ENCODE results near the gene STIL. TPM values are rescaled to one million over a fixed set of nuclear protein-coding genes. Genes with fewer than 3 reads are reported as not detected.
A peak's percentile ranks its signal among the peaks of the same experiment; 100 is the strongest.

STIL gene
- 2.6 TPM for polyA plus RNA-seq (2013, experiment 1 of 2)
- polyA plus RNA-seq (2013, experiment 2 of 2), result 2.6 TPM

DNA sequence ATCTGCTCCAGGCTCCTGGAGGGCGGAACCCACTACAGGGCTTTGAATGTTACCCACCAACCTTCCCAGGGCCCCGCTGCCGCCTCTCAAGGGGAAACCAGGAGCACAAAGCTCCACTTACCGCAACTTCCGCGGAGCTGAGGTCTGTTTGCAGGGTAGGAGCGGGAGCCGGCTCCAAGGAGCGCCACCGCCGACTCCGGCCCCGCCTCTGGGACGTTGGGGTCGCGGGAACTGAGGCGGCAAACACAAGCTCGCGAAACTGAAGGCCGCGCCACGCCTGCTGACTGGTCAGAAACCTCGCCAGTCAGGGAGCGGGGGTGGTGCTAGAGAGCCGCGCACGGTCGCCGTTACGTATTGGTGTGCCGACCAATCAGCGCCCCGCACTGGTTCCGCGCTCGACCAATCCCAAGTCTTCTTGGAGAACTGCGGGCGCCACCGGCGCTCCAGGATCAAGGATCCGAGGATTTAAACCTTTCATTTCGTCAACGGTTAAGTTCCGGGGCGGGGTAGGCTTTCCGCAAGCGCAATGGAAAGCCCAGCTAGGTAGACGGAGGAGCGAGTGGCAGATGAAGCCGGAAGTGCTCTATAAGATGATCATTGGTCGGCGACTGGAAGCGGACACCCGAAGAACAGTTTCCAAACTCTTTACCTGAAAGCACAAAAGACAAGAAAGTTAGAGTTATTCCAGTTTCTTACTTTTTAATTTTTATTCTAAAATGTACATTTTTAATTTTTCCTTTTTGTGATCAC lies at the start of gene STIL:
Gene STIL, minus strand, starts transcription at position 233 of the 750 bp plus-strand sequence. CDS start 3,828 bp downstream, outside the sequence.
- Histone ChIP-seq H3K18ac (ENCODE audit: low read depth in 1 of 2, low read length in 2 of 2) (peak within 1 kb of the TSS in 1 of 2 experiments; percentile 3), H3K14ac (ENCODE audit: low read length in 2 of 2) (no peak within 1 kb of the TSS), H4K91ac (ENCODE audit: low read length) (peak within 1 kb of the TSS; percentile 80), H2AFZ (ENCODE audit: low read depth, low read length) (peak within 1 kb of the TSS; percentile 46), H3K9me3 (ENCODE audit: control insufficient read depth, low read length) (no peaks in the 10 kb centered on the region), H3K27ac (ENCODE audit: low read length, poor library complexity, severe bottlenecking) (peak within 1 kb of the TSS; percentile 84), H2BK15ac (ENCODE audit: low read depth, poor library complexity, severe bottlenecking) (peak within 1 kb of the TSS; percentile 13), H3K4me2 (ENCODE audit: low read length, poor library complexity, severe bottlenecking) (peak within 1 kb of the TSS; percentile 88), H3K23ac (ENCODE audit: low read length in 2 of 2) (no peak within 1 kb of the TSS), H3K4me3 (ENCODE audit: insufficient read depth in 1 of 2, low read depth in 1 of 2, low read length in 2 of 2) (peak within 1 kb of the TSS; percentile 78 to 99), H2BK12ac (ENCODE audit: low read length in 2 of 2) (no peak within 1 kb of the TSS), H3K4me1 (ENCODE audit: control insufficient read depth, insufficient read depth, low read depth, low read length) (peaks cover 1% of the 10 kb centered on the region), H3K79me1 (replicated peaks; ENCODE audit: low read length, poor library complexity, severe bottlenecking) (peaks cover 3% of the 10 kb centered on the region), H3K27me3 (ENCODE audit: control insufficient read depth in 1 of 2, insufficient read depth in 1 of 2, low read length in 2 of 2) (no peaks in the 10 kb centered on the region), H2BK5ac (ENCODE audit: low read depth, low read length, poor library complexity, severe bottlenecking) (peak within 1 kb of the TSS; percentile 57), H3K4ac (ENCODE audit: low read depth in 1 of 2, low read length in 2 of 2) (peak within 1 kb of the TSS in 1 of 2 experiments; percentile 84), H4K8ac (ENCODE audit: low read length) (peak within 1 kb of the TSS; percentile 93), H3K9ac (ENCODE audit: low read length) (peak within 1 kb of the TSS; percentile 98), H2AK5ac (ENCODE audit: low read length, severe bottlenecking) (no peak within 1 kb of the TSS), H3K36me3 (ENCODE audit: control insufficient read depth in 1 of 2, insufficient read depth in 2 of 2, low read depth in 1 of 2, low read length in 2 of 2) (peaks cover 0 to 10% of the 10 kb centered on the region in 2 experiments), H2BK120ac (ENCODE audit: low read depth, low read length) (no peak within 1 kb of the TSS)
- peak; percentile 100 for DNase-seq
- WGBS, result under 1% methylated on average over 50 of the region's 54 CpGs

DNA sequence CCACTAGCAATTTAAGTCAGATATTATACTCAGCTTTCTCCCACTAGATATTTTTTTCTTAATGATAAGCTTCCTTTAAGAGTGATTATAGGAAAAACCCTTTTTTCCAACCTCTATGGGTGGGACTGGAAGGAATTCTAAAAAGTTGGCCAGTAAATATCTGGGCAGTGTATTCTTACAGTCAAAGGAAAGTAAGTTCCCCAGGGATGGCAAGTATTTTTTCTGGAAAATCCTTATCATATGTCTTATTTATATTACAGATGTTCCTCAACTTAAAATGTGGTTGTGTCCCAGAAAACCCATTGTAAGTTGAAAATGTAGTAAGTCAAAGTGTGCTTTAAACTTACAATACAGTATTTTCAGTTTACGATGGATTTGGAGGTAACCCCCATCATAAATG lies 48.9 kb upstream of the STIL start:
- WGBS, result 100% methylated on average over 1 of the region's 1 CpG
- Histone ChIP-seq H2AFZ (ENCODE audit: low read depth, low read length) (no peak overlapping the region), H3K79me1 (replicated peaks; ENCODE audit: low read length, poor library complexity, severe bottlenecking) (peaks cover 8% of the 10 kb centered on the region), H3K18ac (ENCODE audit: low read depth in 1 of 2, low read length in 2 of 2) (no peak overlapping the region), H3K4me1 (ENCODE audit: control insufficient read depth, insufficient read depth, low read depth, low read length) (no peaks in the 10 kb centered on the region), H2BK15ac (ENCODE audit: low read depth, poor library complexity, severe bottlenecking) (no peak overlapping the region), H2BK5ac (ENCODE audit: low read depth, low read length, poor library complexity, severe bottlenecking) (no peak overlapping the region), H3K4ac (ENCODE audit: low read depth in 1 of 2, low read length in 2 of 2) (no peak overlapping the region), H3K9me3 (ENCODE audit: control insufficient read depth, low read length) (no peaks in the 10 kb centered on the region), H3K4me2 (ENCODE audit: low read length, poor library complexity, severe bottlenecking) (no peak overlapping the region), H3K9ac (ENCODE audit: low read length) (no peak overlapping the region), H3K36me3 (ENCODE audit: control insufficient read depth in 1 of 2, insufficient read depth in 2 of 2, low read depth in 1 of 2, low read length in 2 of 2) (peaks cover 0 to 3% of the 10 kb centered on the region in 2 experiments), H3K4me3 (ENCODE audit: insufficient read depth in 1 of 2, low read depth in 1 of 2, low read length in 2 of 2) (no peak overlapping the region), H3K14ac (ENCODE audit: low read length in 2 of 2) (no peak overlapping the region), H2BK120ac (ENCODE audit: low read depth, low read length) (no peak overlapping the region), H3K27me3 (ENCODE audit: control insufficient read depth in 1 of 2, insufficient read depth in 1 of 2, low read length in 2 of 2) (no peaks in the 10 kb centered on the region), H2AK5ac (ENCODE audit: low read length, severe bottlenecking) (no peak overlapping the region), H4K91ac (ENCODE audit: low read length) (no peak overlapping the region), H3K23ac (ENCODE audit: low read length in 2 of 2) (no peak overlapping the region), H2BK12ac (ENCODE audit: low read length in 2 of 2) (no peak overlapping the region), H3K27ac (ENCODE audit: low read length, poor library complexity, severe bottlenecking) (no peak overlapping the region), H4K8ac (ENCODE audit: low read length) (no peak overlapping the region)
- no peak for DNase-seq

DNA sequence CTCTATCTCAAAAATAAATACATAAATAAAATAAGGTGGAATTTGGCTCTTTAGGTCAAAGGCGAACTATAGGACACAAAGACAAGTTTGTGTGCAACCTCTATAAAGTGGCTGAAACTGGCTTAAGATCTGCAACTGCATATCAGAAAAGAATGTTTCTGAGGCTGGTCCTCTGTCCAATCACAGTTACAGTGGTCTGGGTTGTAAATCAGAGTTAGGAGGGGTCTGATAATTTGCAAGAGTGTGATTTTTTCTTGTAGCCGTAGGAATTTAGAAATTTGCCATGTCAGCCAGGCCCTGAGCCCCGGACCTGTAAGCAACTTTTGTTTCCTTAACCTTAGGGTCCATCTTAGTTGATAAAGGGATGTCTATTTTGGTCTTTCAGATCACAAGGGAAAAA lies 47.4 kb upstream of the STIL start:
- no peak overlapping the region for H3K9ac ChIP-seq (ENCODE audit: low read length)
- no peak overlapping the region for H2AK5ac ChIP-seq (ENCODE audit: low read length, severe bottlenecking)
- no peak overlapping the region for H3K4me3 ChIP-seq (ENCODE audit: insufficient read depth in 1 of 2, low read depth in 1 of 2, low read length in 2 of 2)
- no peak overlapping the region for H3K18ac ChIP-seq (ENCODE audit: low read depth in 1 of 2, low read length in 2 of 2)
- no peaks in the 10 kb centered on the region for H3K4me1 ChIP-seq (ENCODE audit: control insufficient read depth, insufficient read depth, low read depth, low read length)
- H3K36me3 ChIP-seq (ENCODE audit: control insufficient read depth in 1 of 2, insufficient read depth in 2 of 2, low read depth in 1 of 2, low read length in 2 of 2), result peaks cover 4 to 6% of the 10 kb centered on the region in 2 experiments
- no peak overlapping the region for H2AFZ ChIP-seq (ENCODE audit: low read depth, low read length)
- DNase-seq, result no peak
- no peaks in the 10 kb centered on the region for H3K27me3 ChIP-seq (ENCODE audit: control insufficient read depth in 1 of 2, insufficient read depth in 1 of 2, low read length in 2 of 2)
- WGBS, result 100% methylated on average over 2 of the region's 3 CpGs
- H3K4me2 ChIP-seq (ENCODE audit: low read length, poor library complexity, severe bottlenecking), result no peak overlapping the region
- H3K9me3 ChIP-seq (ENCODE audit: control insufficient read depth, low read length), result no peaks in the 10 kb centered on the region
- H3K23ac ChIP-seq (ENCODE audit: low read length in 2 of 2), result no peak overlapping the region
- peaks cover 11% of the 10 kb centered on the region for H3K79me1 ChIP-seq (replicated peaks; ENCODE audit: low read length, poor library complexity, severe bottlenecking)
- no peak overlapping the region for H4K8ac ChIP-seq (ENCODE audit: low read length)
- H3K4ac ChIP-seq (ENCODE audit: low read depth in 1 of 2, low read length in 2 of 2), result no peak overlapping the region
- no peak overlapping the region for H3K14ac ChIP-seq (ENCODE audit: low read length in 2 of 2)
- no peak overlapping the region for H3K27ac ChIP-seq (ENCODE audit: low read length, poor library complexity, severe bottlenecking)
- H2BK15ac ChIP-seq (ENCODE audit: low read depth, poor library complexity, severe bottlenecking), result no peak overlapping the region
- no peak overlapping the region for H4K91ac ChIP-seq (ENCODE audit: low read length)
- H2BK120ac ChIP-seq (ENCODE audit: low read depth, low read length), result no peak overlapping the region
- H2BK5ac ChIP-seq (ENCODE audit: low read depth, low read length, poor library complexity, severe bottlenecking), result no peak overlapping the region
- no peak overlapping the region for H2BK12ac ChIP-seq (ENCODE audit: low read length in 2 of 2)

DNA sequence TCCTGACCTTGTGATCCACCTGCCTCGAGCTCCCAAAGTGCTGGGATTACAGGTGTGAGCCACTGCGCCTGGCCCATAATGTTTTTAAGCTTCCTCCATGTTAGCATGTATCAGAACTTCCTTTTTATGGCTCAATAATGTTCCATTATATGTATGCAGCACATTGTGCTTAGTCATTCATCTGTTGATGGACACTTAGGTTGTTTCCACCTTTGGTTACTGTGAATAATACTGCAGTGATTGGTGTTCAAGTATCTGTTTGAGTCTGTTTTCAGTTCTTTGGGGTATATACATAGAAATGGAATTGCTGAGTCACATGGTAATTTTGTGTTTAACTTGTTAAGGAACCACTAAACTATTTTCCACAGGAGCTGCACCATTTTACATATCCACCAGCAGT lies 37.4 kb upstream of the STIL start:
- Histone ChIP-seq H3K36me3 (ENCODE audit: control insufficient read depth in 1 of 2, insufficient read depth in 2 of 2, low read depth in 1 of 2, low read length in 2 of 2) (peaks cover 7 to 9% of the 10 kb centered on the region in 2 experiments), H2AK5ac (ENCODE audit: low read length, severe bottlenecking) (no peak overlapping the region), H4K91ac (ENCODE audit: low read length) (no peak overlapping the region), H3K4me2 (ENCODE audit: low read length, poor library complexity, severe bottlenecking) (no peak overlapping the region), H3K18ac (ENCODE audit: low read depth in 1 of 2, low read length in 2 of 2) (no peak overlapping the region), H3K4me3 (ENCODE audit: insufficient read depth in 1 of 2, low read depth in 1 of 2, low read length in 2 of 2) (no peak overlapping the region), H3K9me3 (ENCODE audit: control insufficient read depth, low read length) (no peaks in the 10 kb centered on the region), H3K27ac (ENCODE audit: low read length, poor library complexity, severe bottlenecking) (no peak overlapping the region), H2BK12ac (ENCODE audit: low read length in 2 of 2) (no peak overlapping the region), H2BK120ac (ENCODE audit: low read depth, low read length) (no peak overlapping the region), H4K8ac (ENCODE audit: low read length) (no peak overlapping the region), H2AFZ (ENCODE audit: low read depth, low read length) (no peak overlapping the region), H3K4ac (ENCODE audit: low read depth in 1 of 2, low read length in 2 of 2) (no peak overlapping the region), H2BK15ac (ENCODE audit: low read depth, poor library complexity, severe bottlenecking) (no peak overlapping the region), H3K23ac (ENCODE audit: low read length in 2 of 2) (no peak overlapping the region), H3K14ac (ENCODE audit: low read length in 2 of 2) (no peak overlapping the region), H3K79me1 (replicated peaks; ENCODE audit: low read length, poor library complexity, severe bottlenecking) (peaks cover 14% of the 10 kb centered on the region), H2BK5ac (ENCODE audit: low read depth, low read length, poor library complexity, severe bottlenecking) (no peak overlapping the region), H3K27me3 (ENCODE audit: control insufficient read depth in 1 of 2, insufficient read depth in 1 of 2, low read length in 2 of 2) (no peaks in the 10 kb centered on the region), H3K9ac (ENCODE audit: low read length) (no peak overlapping the region), H3K4me1 (ENCODE audit: control insufficient read depth, insufficient read depth, low read depth, low read length) (peaks cover 6% of the 10 kb centered on the region)
- DNase-seq, result peak; percentile 60
- 100% methylated on average over 2 of the region's 2 CpGs for WGBS
